DOHH2 (cell line): ENCODE measurements around the gene C6orf136.

Experiments used
- H3F3A ChIP-seq: fragments of 200-600 bp; sonication (generic), shearing (Covaris generic); 2 replicates; pipeline ENCODE4 v1.6.0; 2016; ENCODE audit warnings: antibody characterized with exemption, mild to moderate bottlenecking; ENCODE audit not compliant: control insufficient read depth, insufficient read depth
- H3K27ac ChIP-seq: fragments of 200-600 bp; sonication (generic); 2 replicates; pipeline ENCODE4 v1.5.1; 2014; ENCODE audit warnings: low read depth, mild to moderate bottlenecking, low read length, moderate library complexity
- H3K27me3 ChIP-seq: fragments of 200-600 bp; sonication (generic); 2 replicates; pipeline ENCODE4 v1.6.1; 2014; ENCODE audit warnings: mild to moderate bottlenecking, low read length, mixed read lengths; ENCODE audit not compliant: control insufficient read depth
- H3K36me3 ChIP-seq: fragments of 200-600 bp; sonication (generic); 2 replicates; pipeline ENCODE4 v1.6.1; 2014; ENCODE audit warnings: mild to moderate bottlenecking, low read length, moderate library complexity, mixed read lengths; ENCODE audit not compliant: control insufficient read depth
- H3K4me1 ChIP-seq: fragments of 200-600 bp; sonication (generic); 2 replicates; pipeline ENCODE4 v1.6.1; 2014; ENCODE audit warnings: mild to moderate bottlenecking, low read length, mixed read lengths; ENCODE audit not compliant: control insufficient read depth
- H3K4me2 ChIP-seq: fragments of 200-600 bp; sonication (generic); 2 replicates; pipeline ENCODE4 v1.6.0; 2014; ENCODE audit warnings: mild to moderate bottlenecking, low read length, moderate library complexity
- H3K4me3 ChIP-seq: fragments of 200-600 bp; sonication (generic); 2 replicates; pipeline ENCODE4 v1.5.1; 2014; ENCODE audit warnings: mild to moderate bottlenecking, low read length, mixed read lengths
- H3K79me2 ChIP-seq: fragments of 200-600 bp; sonication (generic); 2 replicates; pipeline ENCODE4 v1.6.1; 2014; ENCODE audit warnings: mild to moderate bottlenecking, low read length, mixed read lengths; ENCODE audit not compliant: control insufficient read depth
- H3K9me2 ChIP-seq: fragments of 200-600 bp; sonication (generic); replicated peaks from 2 replicates; pipeline ENCODE4 v1.6.1; 2014; ENCODE audit warnings: mild to moderate bottlenecking, low read length, mixed read lengths; ENCODE audit not compliant: control insufficient read depth
- H3K9me3 ChIP-seq: fragments of 200-600 bp; sonication (generic); 2 replicates; pipeline ENCODE4 v1.6.1; 2014; ENCODE audit warnings: antibody characterized with exemption, low read length, mixed read lengths; ENCODE audit not compliant: control insufficient read depth, insufficient read depth
- H4K20me1 ChIP-seq: fragments of 200-600 bp; sonication (generic); 2 replicates; pipeline ENCODE4 v1.6.0; 2014; ENCODE audit warnings: low read depth, mild to moderate bottlenecking, antibody characterized with exemption, low read length, moderate library complexity; ENCODE audit not compliant: control insufficient read depth, insufficient read depth
- CTCF ChIP-seq: fragments of 200-600 bp; sonication (generic); IDR thresholded peaks from one replicate; pipeline ENCODE4 v1.5.1; 2014; ENCODE audit warnings: antibody characterized with exemption, mild to moderate bottlenecking, low read depth, low read length; ENCODE audit not compliant: poor library complexity, severe bottlenecking
- EZH2phosphoT487 ChIP-seq: fragments of 200-600 bp; sonication (generic); IDR thresholded peaks from 2 replicates; pipeline ENCODE4 v1.6.1; 2017; ENCODE audit warnings: borderline replicate concordance, mild to moderate bottlenecking, antibody characterized with exemption, low read length, moderate library complexity, mixed read lengths

C6orf136 gene

DNA sequence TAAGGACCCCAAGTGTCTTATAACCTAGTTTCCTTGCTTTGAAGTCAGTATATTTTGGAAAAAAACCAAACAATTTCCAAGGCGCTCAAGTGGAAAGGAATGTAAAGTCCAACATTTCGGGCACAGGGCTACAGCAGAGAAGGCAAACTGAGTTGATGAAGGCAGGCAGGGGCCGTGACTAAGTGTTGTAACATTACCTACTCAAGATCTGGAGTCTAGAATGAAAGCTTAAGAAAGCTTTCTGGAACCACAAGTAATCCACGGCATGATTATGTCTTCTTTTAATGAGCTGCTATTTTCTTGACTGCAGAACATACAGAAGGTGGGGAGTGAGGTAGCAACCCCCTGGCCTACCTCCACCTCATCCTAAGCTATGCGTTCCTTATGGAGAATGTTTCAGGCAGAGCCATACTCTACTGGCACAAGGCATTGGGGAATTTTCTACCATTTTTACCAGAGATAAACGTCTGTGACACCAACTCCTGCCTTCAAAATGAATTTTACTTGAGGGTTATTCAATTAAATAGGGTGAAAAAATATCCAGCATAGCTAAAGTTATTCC is 34.2 kb upstream of the C6orf136 start:
- Histone ChIP-seq H4K20me1 (peaks cover 26% of the 10 kb centered on the region), H3K27me3 (no peaks in the 10 kb centered on the region), H3K4me1 (peaks cover 29% of the 10 kb centered on the region), H3K79me2 (peaks cover 76% of the 10 kb centered on the region), H3K4me3 (no peak overlapping the region), H3F3A (peaks cover 36% of the 10 kb centered on the region), H3K9me3 (no peaks in the 10 kb centered on the region), H3K27ac (no peak overlapping the region), H3K9me2 (no peaks in the 10 kb centered on the region), H3K36me3 (peaks cover 87% of the 10 kb centered on the region), H3K4me2 (peak overlapping the region; percentile 96)
- TF ChIP-seq CTCF (no peak), EZH2phosphoT487 (no peak)

- peak overlapping the region; percentile 19; the same call in 1 of the 2 replicates for H3K27ac ChIP-seq
- H3F3A ChIP-seq = peaks cover 36% of the 10 kb centered on the region
- peaks cover 29% of the 10 kb centered on the region for H3K4me1 ChIP-seq
- H3K27me3 ChIP-seq = no peaks in the 10 kb centered on the region
- H4K20me1 ChIP-seq = peaks cover 26% of the 10 kb centered on the region
- H3K79me2 ChIP-seq = peaks cover 83% of the 10 kb centered on the region
- peak overlapping the region; percentile 96 for H3K4me2 ChIP-seq
- peaks cover 84% of the 10 kb centered on the region for H3K36me3 ChIP-seq
- TF ChIP-seq CTCF (no peak), EZH2phosphoT487 (no peak)
- H3K9me3 ChIP-seq = no peaks in the 10 kb centered on the region
- H3K4me3 ChIP-seq = peak overlapping the region; percentile 83
- no peaks in the 10 kb centered on the region for H3K9me2 ChIP-seq
Measured at GRCh38 chr6:30613251-30614043, 33.5 kb upstream of the C6orf136 start.

- Histone ChIP-seq H4K20me1 (peaks cover 26% of the 10 kb centered on the region), H3K36me3 (peaks cover 84% of the 10 kb centered on the region), H3K4me3 (peak overlapping the region; percentile 83), H3K27me3 (no peaks in the 10 kb centered on the region), H3K9me3 (no peaks in the 10 kb centered on the region), H3K27ac (peak overlapping the region; percentile 89), H3K4me2 (peak overlapping the region; percentile 96), H3K4me1 (peaks cover 37% of the 10 kb centered on the region), H3K9me2 (no peaks in the 10 kb centered on the region), H3K79me2 (peaks cover 91% of the 10 kb centered on the region), H3F3A (peaks cover 36% of the 10 kb centered on the region)
- TF ChIP-seq EZH2phosphoT487 (no peak), CTCF (no peak)
Measured at GRCh38 chr6:30614044-30614842, 32.7 kb upstream of the C6orf136 start.
